ENCODE data around the gene CSN2. TPM values are rescaled to one million over a fixed set of nuclear protein-coding genes. Genes with fewer than 3 reads are reported as not detected.

The CSN2 gene
- polyA plus RNA-seq, 1 donor from 2014 or later = not detected

DNA sequence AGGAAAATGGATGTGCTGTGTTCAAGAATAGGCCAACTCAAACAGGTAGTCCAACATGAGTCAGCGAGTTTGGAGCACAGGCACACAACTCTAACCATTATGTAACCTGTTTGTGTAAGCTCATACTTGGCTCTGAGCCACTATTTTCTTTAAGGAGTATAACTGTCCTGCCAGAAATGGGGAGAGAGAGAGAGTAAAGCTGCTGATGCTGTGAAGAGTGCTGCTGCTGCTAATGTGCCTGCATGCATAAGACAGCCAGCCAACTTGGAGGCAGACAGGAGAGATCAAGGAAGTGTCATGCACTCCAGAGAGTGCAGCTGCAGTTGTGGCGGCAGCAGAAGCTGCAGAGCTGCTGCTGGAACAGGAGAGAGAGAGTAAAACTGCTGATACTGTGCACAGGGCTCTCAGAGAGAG lies 18.5 kb upstream of the CSN2 start:
- TF ChIP-seq SMC3 (conservative IDR thresholded peaks at IDR 0.05; ENCODE audit: poor library complexity) = no peak
- peak; percentile 29 for TF ChIP-seq POLR2AphosphoS5 (IDR thresholded peaks at IDR 0.05)
- TF ChIP-seq EP300 (conservative IDR thresholded peaks at IDR 0.05; ENCODE audit: poor library complexity, severe bottlenecking) = peak; percentile 72
- no peak for TF ChIP-seq RAD21 (conservative IDR thresholded peaks at IDR 0.05)
- peak overlapping the region; percentile 22 for H3K27ac ChIP-seq (ENCODE audit: low read length)
- no peaks in the 10 kb centered on the region for H3K27me3 ChIP-seq (ENCODE audit: insufficient read depth, low read depth, low read length)
- H3K9ac ChIP-seq (ENCODE audit: low read length) = no peak overlapping the region
- no peaks in the 10 kb centered on the region for H3K79me2 ChIP-seq (replicated peaks; ENCODE audit: insufficient read depth, low read length)
- H2AFZ ChIP-seq (ENCODE audit: low read depth, low read length) = no peak overlapping the region
- H3K9me2 ChIP-seq (ENCODE audit: insufficient read depth, low read length) = no peaks in the 10 kb centered on the region
- no peak overlapping the region for H3K4me3 ChIP-seq (ENCODE audit: low read length)
- no peaks in the 10 kb centered on the region for H3K9me3 ChIP-seq (ENCODE audit: low read length)
- no peak overlapping the region for H3K4me2 ChIP-seq (ENCODE audit: low read length)
- H3F3A ChIP-seq (ENCODE audit: insufficient read depth, low read length, poor library complexity, severe bottlenecking) = no peaks in the 10 kb centered on the region
- no peaks in the 10 kb centered on the region for H3K36me3 ChIP-seq (ENCODE audit: insufficient read depth, low read length)
- no peaks in the 10 kb centered on the region for H4K20me1 ChIP-seq (ENCODE audit: insufficient read depth)

DNA sequence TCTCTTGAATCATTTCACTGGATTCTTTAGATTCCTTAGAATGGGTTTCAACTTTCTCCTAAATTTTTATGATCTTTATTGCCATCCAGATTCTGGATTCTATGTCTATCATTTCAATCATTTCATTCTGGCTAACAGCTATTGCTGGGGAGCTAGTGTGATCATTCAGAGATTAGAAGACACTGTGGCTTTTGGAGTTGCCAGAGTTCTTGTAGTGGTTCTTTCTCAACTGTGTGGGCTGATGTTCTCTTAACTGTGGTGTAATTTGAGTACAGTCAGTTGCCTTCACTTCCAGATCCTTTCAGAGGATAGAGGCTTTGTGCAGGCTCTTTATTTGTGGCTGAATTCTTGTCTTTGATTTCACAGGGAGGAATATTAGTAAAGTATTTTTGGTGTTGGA lies 12.1 kb upstream of the CSN2 start:
- H3K4me2 ChIP-seq (ENCODE audit: low read length) = no peak overlapping the region
- no peaks in the 10 kb centered on the region for H3K9me3 ChIP-seq (ENCODE audit: low read length)
- H4K20me1 ChIP-seq (ENCODE audit: insufficient read depth) = no peaks in the 10 kb centered on the region
- no peak for TF ChIP-seq MXI1 (conservative IDR thresholded peaks at IDR 0.05; ENCODE audit: poor library complexity, severe bottlenecking)
- TF ChIP-seq EP300 (conservative IDR thresholded peaks at IDR 0.05; ENCODE audit: poor library complexity, severe bottlenecking) = no peak
- TF ChIP-seq SMC3 (conservative IDR thresholded peaks at IDR 0.05; ENCODE audit: poor library complexity) = no peak
- TF ChIP-seq REST (IDR thresholded peaks at IDR 0.05; ENCODE audit: borderline replicate concordance) = no peak
- no peak for TF ChIP-seq RAD21 (conservative IDR thresholded peaks at IDR 0.05)
- no peak for TF ChIP-seq EZH2 (IDR thresholded peaks at IDR 0.05; ENCODE audit: borderline replicate concordance, insufficient read depth, low read length, poor library complexity, severe bottlenecking)
- TF ChIP-seq POLR2AphosphoS5 (IDR thresholded peaks at IDR 0.05) = no peak
- TF ChIP-seq TAF1 (IDR thresholded peaks at IDR 0.05; ENCODE audit: low read depth) = no peak
- TF ChIP-seq CTCF (IDR thresholded peaks at IDR 0.05; ENCODE audit: poor library complexity, severe bottlenecking) = no peak
- no peaks in the 10 kb centered on the region for H3K27me3 ChIP-seq (ENCODE audit: insufficient read depth, low read depth, low read length)
- no peak overlapping the region for H2AFZ ChIP-seq (ENCODE audit: low read depth, low read length)
- H3K9me2 ChIP-seq (ENCODE audit: insufficient read depth, low read length) = no peaks in the 10 kb centered on the region
- H3K27ac ChIP-seq (ENCODE audit: low read length) = no peak overlapping the region
- H3K9ac ChIP-seq (ENCODE audit: low read length) = no peak overlapping the region
- H3K36me3 ChIP-seq (ENCODE audit: insufficient read depth, low read length) = no peaks in the 10 kb centered on the region
- H3K79me2 ChIP-seq (replicated peaks; ENCODE audit: insufficient read depth, low read length) = no peaks in the 10 kb centered on the region
- no peaks in the 10 kb centered on the region for H3F3A ChIP-seq (ENCODE audit: insufficient read depth, low read length, poor library complexity, severe bottlenecking)
- H3K4me3 ChIP-seq (ENCODE audit: low read length) = no peak overlapping the region
